Caco-2 (cell line): Measurements from ENCODE around the gene CILP2. TPM values are rescaled to one million over a fixed set of nuclear protein-coding genes. Genes with fewer than 3 reads are reported as not detected.

ENCODE experiments used
- BruUV-seq: library from RNA; stranded (reverse); fragments of 400-500 nt; replicated peaks from 2 replicates; lab custom pipeline; 2021; lab: Mats Ljungman, UMichigan
- CTCF ChIA-PET: fragments of 300-600 bp; sonication (Branson Sonifier 250); formaldehyde crosslinking; loops from one replicate; lab custom pipeline; 2022; ENCODE audit warnings: antibody characterized with exemption; lab: Charles Lee
- POLR2A ChIA-PET: fragments of 300-600 bp; sonication (Branson Sonifier 250); formaldehyde crosslinking; loops from one replicate; lab custom pipeline; 2022; ENCODE audit warnings: antibody characterized with exemption; lab: Charles Lee
- DNase-seq, 2 experiments: peaks; one replicate each; pipeline versions ENCODE4 v3.0.0 to v3.0.0-alpha.2; 2020 to 2022
- H3K27me3 ChIP-seq: replicated peaks from 2 replicates; pipeline ENCODE4 v1.6.0; 2011; ENCODE audit warnings: low read length; ENCODE audit not compliant: control insufficient read depth, insufficient read depth
- H3K36me3 ChIP-seq: 2 replicates; pipeline ENCODE4 v1.5.1; 2011; ENCODE audit warnings: low read length; ENCODE audit not compliant: control insufficient read depth, insufficient read depth
- H3K4me1 ChIP-seq: fragments of 250-450 bp; sonication (Bioruptor Pico); 2 replicates; pipeline ENCODE4 v1.5.1; 2020; ENCODE audit warnings: mild to moderate bottlenecking
- H3K4me3 ChIP-seq: 2 replicates; pipeline ENCODE4 v1.5.1; 2011; ENCODE audit warnings: low read depth, mild to moderate bottlenecking, control low read depth, low read length
- H3K9me3 ChIP-seq: fragments of 250-450 bp; sonication (Bioruptor Pico); 2 replicates; pipeline ENCODE4 v1.5.1; 2020; ENCODE audit warnings: mild to moderate bottlenecking, moderate library complexity
- H3K27ac Mint-ChIP-seq: one replicate; pipeline ENCODE4 v1.8.0; 2022; ENCODE audit warnings: mixed read lengths; ENCODE audit not compliant: unreplicated experiment
- H3K27me3 Mint-ChIP-seq: one replicate; pipeline ENCODE4 v1.8.0; 2022; ENCODE audit warnings: mixed read lengths; ENCODE audit not compliant: insufficient read depth, unreplicated experiment
- H3K36me3 Mint-ChIP-seq: one replicate; pipeline ENCODE4 v1.8.0; 2022; ENCODE audit warnings: mild to moderate bottlenecking, mixed read lengths; ENCODE audit not compliant: insufficient read depth, unreplicated experiment
- H3K4me1 Mint-ChIP-seq: one replicate; pipeline ENCODE4 v1.8.0; 2022; ENCODE audit warnings: low read depth, mixed read lengths; ENCODE audit not compliant: unreplicated experiment
- H3K4me3 Mint-ChIP-seq: one replicate; pipeline ENCODE4 v1.8.0; 2022; ENCODE audit warnings: mild to moderate bottlenecking, moderate library complexity, mixed read lengths; ENCODE audit not compliant: unreplicated experiment
- H3K9me3 Mint-ChIP-seq: one replicate; pipeline ENCODE4 v1.8.0; 2022; ENCODE audit warnings: mixed read lengths; ENCODE audit not compliant: unreplicated experiment
- CTCF ChIP-seq, 2 experiments: fragments of 200-600 bp in 1 of 2; IDR thresholded peaks; 1 replicate in 1 of 2; 2 replicates in 1 of 2; pipeline versions ENCODE4 v1.5.1 to v1.8.0; 2011 to 2022; ENCODE audit warnings: antibody characterized with exemption in 1 of 2, control low read depth in 1 of 2, inconsistent platforms in 1 of 2, low read depth in 1 of 2, low read length in 1 of 2, mild to moderate bottlenecking in 1 of 2, moderate library complexity in 1 of 2; ENCODE audit not compliant: insufficient read depth in 1 of 2, severe bottlenecking in 1 of 2, unreplicated experiment in 1 of 2
- intact Hi-C: fragments of 100-400 bp; cut with micrococcal nuclease; formaldehyde crosslinking; loops from one replicate; pipeline ENCODE4 v1.10.0; 2022; ENCODE audit not compliant: unreplicated experiment
- total RNA-seq: library from RNA; stranded (reverse); gene quantifications from 2 replicates; pipeline ENCODE4 v1.2.3, GENCODE V29; 2022

The CILP2 gene
- total RNA-seq, 1 experiment from 2014 or later = 1.3 TPM

GRCh38 chr19:19568802-19569756 is 31.0 kb downstream of the CILP2 start:
- no peak for TF ChIP-seq CTCF (IDR thresholded peaks at IDR 0.05; ENCODE audit: insufficient read depth in 1 of 2, low read depth in 1 of 2, low read length in 1 of 2, severe bottlenecking in 1 of 2, unreplicated experiment in 1 of 2)
- H3K9me3 Mint-ChIP-seq = no peaks in the 10 kb centered on the region

GRCh38 chr19:19570571-19570970 is 32.5 kb downstream of the CILP2 start:
- Mint-ChIP-seq H3K9me3 (no peaks in the 10 kb centered on the region), H3K27me3 (no peaks in the 10 kb centered on the region), H3K4me1 (peaks cover 4% of the 10 kb centered on the region), H3K27ac (no peak overlapping the region), H3K36me3 (peaks cover 4% of the 10 kb centered on the region), H3K4me3 (no peak overlapping the region)
- DNase-seq = no peak
- H3K4me1 ChIP-seq = peaks cover 4% of the 10 kb centered on the region; the same call in 1 of the 2 replicates
- intact Hi-C loops = no loop called here
- no TSS peak for BruUV-seq
- no peaks in the 10 kb centered on the region for H3K27me3 ChIP-seq
- no peaks in the 10 kb centered on the region for H3K36me3 ChIP-seq
- H3K9me3 ChIP-seq = no peaks in the 10 kb centered on the region
- CTCF ChIA-PET = no interaction called here
- TF ChIP-seq CTCF (IDR thresholded peaks at IDR 0.05; ENCODE audit: insufficient read depth in 1 of 2, low read depth in 1 of 2, low read length in 1 of 2, severe bottlenecking in 1 of 2, unreplicated experiment in 1 of 2) = no peak
- H3K4me3 ChIP-seq = no peak overlapping the region
- POLR2A ChIA-PET = no interaction called here

More at GRCh38 chr19:19568802-19569756, 31.0 kb downstream of the CILP2 start:
- no peak overlapping the region for H3K27ac Mint-ChIP-seq
- no peak for DNase-seq
- no peak overlapping the region for H3K4me3 Mint-ChIP-seq
- H3K4me1 Mint-ChIP-seq = no peaks in the 10 kb centered on the region
- no peak overlapping the region for H3K4me3 ChIP-seq
- no peaks in the 10 kb centered on the region for H3K27me3 Mint-ChIP-seq
- no peaks in the 10 kb centered on the region for H3K27me3 ChIP-seq
- ChIA-PET POLR2A (interaction anchor here (0.6 kb wide), 1 partner anchor 79 kb away, joined by 4 read pairs; no protein-coding TSS in a partner anchor), CTCF (interaction anchor here (0.6 to 1.7 kb wide), 3 partner anchors 15 to 166 kb away, joined by 3 to 5 read pairs (median 3); no protein-coding TSS in a partner anchor)
- BruUV-seq = no TSS peak
- H3K4me1 ChIP-seq = peaks cover 4% of the 10 kb centered on the region; the same call in 1 of the 2 replicates
- H3K36me3 ChIP-seq = no peaks in the 10 kb centered on the region
- no peaks in the 10 kb centered on the region for H3K36me3 Mint-ChIP-seq
- no peaks in the 10 kb centered on the region for H3K9me3 ChIP-seq
- intact Hi-C loops = no loop called here

GRCh38 chr19:19571071-19571786 is 33.2 kb downstream of the CILP2 start:
- no peak for DNase-seq
- peaks cover 9% of the 10 kb centered on the region for H3K36me3 Mint-ChIP-seq
- peaks cover 7% of the 10 kb centered on the region for H3K4me1 Mint-ChIP-seq
- H3K27ac Mint-ChIP-seq = no peak overlapping the region
- BruUV-seq = no TSS peak
- Histone ChIP-seq H3K4me1 (peaks cover 1% of the 10 kb centered on the region; the same call in 1 of the 2 replicates), H3K27me3 (no peaks in the 10 kb centered on the region), H3K4me3 (no peak overlapping the region), H3K36me3 (no peaks in the 10 kb centered on the region), H3K9me3 (no peaks in the 10 kb centered on the region)
- ChIA-PET POLR2A (no interaction called here), CTCF (no interaction called here)
- H3K9me3 Mint-ChIP-seq = no peaks in the 10 kb centered on the region
- intact Hi-C loops = no loop called here
- no peak overlapping the region for H3K4me3 Mint-ChIP-seq
- no peaks in the 10 kb centered on the region for H3K27me3 Mint-ChIP-seq
- TF ChIP-seq CTCF (IDR thresholded peaks at IDR 0.05; ENCODE audit: insufficient read depth in 1 of 2, low read depth in 1 of 2, low read length in 1 of 2, severe bottlenecking in 1 of 2, unreplicated experiment in 1 of 2) = no peak
